Astrocyte (in vitro differentiated cells and primary cell): ENCODE results near the gene NCAPG2. TPM values are rescaled to one million over a fixed set of nuclear protein-coding genes. Genes with fewer than 3 reads are reported as not detected.

Experiments
- DNase-seq: peaks from one replicate; pipeline ENCODE4 v3.0.0-alpha.2; 2010; ENCODE audit warnings: low read depth
- FAIRE-seq: peaks from 2 replicates; lab custom pipeline; 2011; peaks lifted over from hg19 to GRCh38; lab: Jason Lieb, UNC
- H2AFZ ChIP-seq: 2 replicates; pipeline ENCODE4 v1.6.0; 2012; ENCODE audit warnings: low read depth, low read length, inconsistent platforms
- H3K27ac ChIP-seq: 2 replicates; pipeline ENCODE4 v1.5.1; 2011; ENCODE audit warnings: low read depth, low read length, inconsistent platforms
- H3K27me3 ChIP-seq: 2 replicates; pipeline ENCODE4 v1.6.0; 2011; ENCODE audit warnings: low read length, inconsistent platforms; ENCODE audit not compliant: insufficient read depth
- H3K36me3 ChIP-seq: 2 replicates; pipeline ENCODE4 v1.5.1; 2011; ENCODE audit warnings: low read length, inconsistent platforms; ENCODE audit not compliant: insufficient read depth
- H3K4me1 ChIP-seq: 2 replicates; pipeline ENCODE4 v1.5.1; 2011; ENCODE audit warnings: low read length, inconsistent platforms; ENCODE audit not compliant: insufficient read depth
- H3K4me2 ChIP-seq: 2 replicates; pipeline ENCODE4 v1.6.0; 2012; ENCODE audit warnings: low read length, inconsistent platforms
- H3K4me3 ChIP-seq: 2 replicates; pipeline ENCODE4 v1.5.1; 2011; ENCODE audit warnings: low read depth, mild to moderate bottlenecking, low read length, inconsistent platforms; ENCODE audit not compliant: insufficient read depth
- H3K79me2 ChIP-seq: 2 replicates; pipeline ENCODE4 v1.6.0; 2012; ENCODE audit warnings: mild to moderate bottlenecking, low read length, inconsistent platforms; ENCODE audit not compliant: insufficient read depth
- H3K9ac ChIP-seq: 2 replicates; pipeline ENCODE4 v1.6.0; 2012; ENCODE audit warnings: mild to moderate bottlenecking, low read length, inconsistent platforms
- H3K9me3 ChIP-seq: 2 replicates; pipeline ENCODE4 v1.5.1; 2012; ENCODE audit warnings: low read depth, mild to moderate bottlenecking, low read length, inconsistent platforms; ENCODE audit not compliant: insufficient read depth
- H4K20me1 ChIP-seq: 2 replicates; pipeline ENCODE4 v1.6.0; 2012; ENCODE audit warnings: low read length, inconsistent platforms; ENCODE audit not compliant: insufficient read depth
- H3K27ac Mint-ChIP-seq: one replicate; pipeline ENCODE4 v1.8.0; 2021; ENCODE audit warnings: mild to moderate bottlenecking, mixed read lengths; ENCODE audit not compliant: unreplicated experiment
- H3K27me3 Mint-ChIP-seq: one replicate; pipeline ENCODE4 v1.8.0; 2021; ENCODE audit warnings: low read depth, mixed read lengths; ENCODE audit not compliant: unreplicated experiment
- H3K36me3 Mint-ChIP-seq: one replicate; pipeline ENCODE4 v1.8.0; 2021; ENCODE audit warnings: low read depth, mixed read lengths; ENCODE audit not compliant: unreplicated experiment
- H3K4me1 Mint-ChIP-seq: one replicate; pipeline ENCODE4 v1.8.0; 2021; ENCODE audit warnings: low read depth, mixed read lengths; ENCODE audit not compliant: unreplicated experiment
- H3K4me3 Mint-ChIP-seq: one replicate; pipeline ENCODE4 v1.8.0; 2021; ENCODE audit warnings: mild to moderate bottlenecking, moderate library complexity, mixed read lengths; ENCODE audit not compliant: unreplicated experiment
- H3K9me3 Mint-ChIP-seq: one replicate; pipeline ENCODE4 v1.8.0; 2021; ENCODE audit warnings: mild to moderate bottlenecking, mixed read lengths; ENCODE audit not compliant: unreplicated experiment
- EZH2 ChIP-seq: IDR thresholded peaks from 2 replicates; pipeline ENCODE4 v1.6.1; 2012; ENCODE audit warnings: mild to moderate bottlenecking, low read length, inconsistent platforms; ENCODE audit not compliant: insufficient read depth
- total RNA-seq: library from RNA; stranded (reverse); gene quantifications from 2 replicates; pipeline ENCODE4 v1.2.1, GENCODE V29; 2021
- TF ChIP-seq, protein P1 (sequence below): IDR thresholded peaks from 2 replicates; pipeline ENCODE4 v1.5.1; 2011; ENCODE audit warnings: low read depth, mild to moderate bottlenecking, inconsistent platforms, low read length, moderate library complexity; ENCODE audit not compliant: insufficient read depth

The NCAPG2 gene
- total RNA-seq, 1 donor from 2014 or later = 9.6 TPM

DNA sequence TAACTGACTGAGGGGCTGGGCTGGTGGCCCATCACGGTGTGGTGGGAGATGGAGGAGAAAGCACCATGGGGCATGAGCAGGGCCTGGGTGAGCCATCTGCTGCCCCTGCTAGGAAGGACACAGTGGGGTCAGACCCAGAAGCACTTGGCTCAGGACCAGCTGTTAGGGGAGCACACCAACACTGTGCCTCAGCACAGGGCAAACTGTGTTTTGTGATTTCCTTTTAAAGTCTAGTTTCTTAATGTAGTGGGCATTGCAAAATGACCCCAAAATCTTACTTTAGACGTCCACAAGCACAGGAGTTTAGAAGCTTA is 41.2 kb downstream of the NCAPG2 start:
- Mint-ChIP-seq H3K36me3 (peaks cover 6% of the 10 kb centered on the region), H3K9me3 (no peaks in the 10 kb centered on the region), H3K4me3 (no peak overlapping the region), H3K27ac (no peak overlapping the region), H3K27me3 (no peaks in the 10 kb centered on the region), H3K4me1 (no peaks in the 10 kb centered on the region)
- Histone ChIP-seq H4K20me1 (no peaks in the 10 kb centered on the region), H2AFZ (no peak overlapping the region), H3K4me2 (no peak overlapping the region), H3K9me3 (no peaks in the 10 kb centered on the region), H3K27me3 (no peaks in the 10 kb centered on the region), H3K9ac (no peak overlapping the region), H3K4me1 (no peaks in the 10 kb centered on the region), H3K36me3 (peaks cover 11% of the 10 kb centered on the region), H3K27ac (no peak overlapping the region), H3K79me2 (no peaks in the 10 kb centered on the region), H3K4me3 (no peak overlapping the region)
- FAIRE-seq = no peak
- TF ChIP-seq EZH2 = no peak
- TF ChIP-seq, protein P1, sequence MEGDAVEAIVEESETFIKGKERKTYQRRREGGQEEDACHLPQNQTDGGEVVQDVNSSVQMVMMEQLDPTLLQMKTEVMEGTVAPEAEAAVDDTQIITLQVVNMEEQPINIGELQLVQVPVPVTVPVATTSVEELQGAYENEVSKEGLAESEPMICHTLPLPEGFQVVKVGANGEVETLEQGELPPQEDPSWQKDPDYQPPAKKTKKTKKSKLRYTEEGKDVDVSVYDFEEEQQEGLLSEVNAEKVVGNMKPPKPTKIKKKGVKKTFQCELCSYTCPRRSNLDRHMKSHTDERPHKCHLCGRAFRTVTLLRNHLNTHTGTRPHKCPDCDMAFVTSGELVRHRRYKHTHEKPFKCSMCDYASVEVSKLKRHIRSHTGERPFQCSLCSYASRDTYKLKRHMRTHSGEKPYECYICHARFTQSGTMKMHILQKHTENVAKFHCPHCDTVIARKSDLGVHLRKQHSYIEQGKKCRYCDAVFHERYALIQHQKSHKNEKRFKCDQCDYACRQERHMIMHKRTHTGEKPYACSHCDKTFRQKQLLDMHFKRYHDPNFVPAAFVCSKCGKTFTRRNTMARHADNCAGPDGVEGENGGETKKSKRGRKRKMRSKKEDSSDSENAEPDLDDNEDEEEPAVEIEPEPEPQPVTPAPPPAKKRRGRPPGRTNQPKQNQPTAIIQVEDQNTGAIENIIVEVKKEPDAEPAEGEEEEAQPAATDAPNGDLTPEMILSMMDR = no peak
- DNase-seq = no peak

DNA sequence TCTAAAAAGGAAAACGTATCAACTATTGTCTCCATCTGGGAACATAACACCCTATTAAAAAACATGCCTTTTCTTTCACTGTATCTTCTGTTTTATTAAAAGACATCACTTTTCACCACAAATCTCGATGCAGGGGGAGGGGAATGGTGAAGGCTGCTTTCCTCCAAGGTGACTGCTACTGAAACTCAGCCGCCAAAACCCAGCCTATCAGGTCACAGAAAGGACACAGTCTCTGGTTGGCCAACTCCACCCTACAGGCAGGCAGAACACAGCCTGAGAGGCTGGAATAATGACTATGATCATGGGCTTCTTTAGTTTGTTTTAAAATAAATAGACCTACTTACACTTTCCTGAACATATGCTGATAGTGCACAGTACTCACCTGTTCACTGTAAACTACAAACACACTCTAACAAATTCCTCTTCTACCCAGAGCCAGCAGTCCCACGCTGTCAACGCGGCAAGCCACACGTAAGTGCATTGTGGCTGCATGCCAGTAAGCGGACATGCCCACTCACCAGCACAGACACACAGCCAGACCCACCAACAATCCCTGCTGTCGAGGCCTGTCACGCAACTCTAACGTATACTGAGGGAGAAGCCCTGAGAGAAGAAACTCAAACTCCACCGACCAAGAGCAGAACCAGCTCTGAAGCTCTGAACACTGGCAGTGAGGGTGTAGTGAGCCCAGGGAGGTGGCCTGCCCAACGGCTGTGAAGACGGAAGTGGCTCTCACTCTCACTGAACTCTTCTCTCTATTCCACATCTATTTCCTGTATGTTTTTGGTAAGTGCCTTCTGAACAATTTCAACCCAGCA is 41.8 kb downstream of the NCAPG2 start:
- H3K4me3 Mint-ChIP-seq = no peak overlapping the region
- H3K27me3 Mint-ChIP-seq = no peaks in the 10 kb centered on the region
- no peak overlapping the region for H3K4me2 ChIP-seq
- no peak overlapping the region for H3K27ac Mint-ChIP-seq
- H3K4me3 ChIP-seq = no peak overlapping the region
- no peak overlapping the region for H3K9ac ChIP-seq
- peaks cover 11% of the 10 kb centered on the region for H3K36me3 ChIP-seq
- H3K27ac ChIP-seq = no peak overlapping the region
- H3K79me2 ChIP-seq = no peaks in the 10 kb centered on the region
- TF ChIP-seq EZH2 = no peak
- TF ChIP-seq, protein P1 = no peak
- H2AFZ ChIP-seq = no peak overlapping the region
- H3K36me3 Mint-ChIP-seq = peaks cover 6% of the 10 kb centered on the region
- no peaks in the 10 kb centered on the region for H3K27me3 ChIP-seq
- FAIRE-seq = no peak
- H4K20me1 ChIP-seq = no peaks in the 10 kb centered on the region
- H3K4me1 Mint-ChIP-seq = no peaks in the 10 kb centered on the region
- H3K9me3 ChIP-seq = no peaks in the 10 kb centered on the region
- H3K4me1 ChIP-seq = no peaks in the 10 kb centered on the region
- DNase-seq = no peak
- H3K9me3 Mint-ChIP-seq = no peaks in the 10 kb centered on the region

DNA sequence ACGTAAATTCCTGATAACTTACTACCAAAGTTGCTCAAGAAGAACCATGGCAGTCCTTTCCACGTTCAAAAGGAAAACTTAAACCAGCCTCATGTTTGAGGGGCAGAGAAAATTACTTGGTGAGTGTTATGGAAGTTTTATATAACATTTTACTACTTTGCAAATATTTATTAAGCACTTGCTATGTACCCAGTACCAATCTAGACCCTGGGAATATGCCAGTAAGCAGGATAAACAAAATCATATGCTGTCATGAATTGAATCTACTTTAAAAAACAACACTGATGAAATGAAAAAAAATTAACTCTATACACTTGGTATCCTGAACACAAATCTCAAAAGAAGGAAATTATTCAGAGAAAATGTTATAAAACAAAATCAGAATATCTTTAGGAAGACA is 46.1 kb downstream of the NCAPG2 start:
- H3K27ac ChIP-seq = no peak overlapping the region
- no peak overlapping the region for H3K4me3 ChIP-seq
- no peak overlapping the region for H3K9ac ChIP-seq
- no peaks in the 10 kb centered on the region for H3K27me3 ChIP-seq
- Mint-ChIP-seq H3K36me3 (peaks cover 6% of the 10 kb centered on the region), H3K9me3 (no peaks in the 10 kb centered on the region), H3K27ac (no peak overlapping the region), H3K4me3 (no peak overlapping the region), H3K27me3 (no peaks in the 10 kb centered on the region), H3K4me1 (no peaks in the 10 kb centered on the region)
- H3K79me2 ChIP-seq = no peaks in the 10 kb centered on the region
- FAIRE-seq (no peak), DNase-seq (no peak)
- peaks cover 10% of the 10 kb centered on the region for H3K36me3 ChIP-seq
- no peaks in the 10 kb centered on the region for H4K20me1 ChIP-seq
- no peaks in the 10 kb centered on the region for H3K4me1 ChIP-seq
- H3K4me2 ChIP-seq = no peak overlapping the region
- no peak overlapping the region for H2AFZ ChIP-seq
- H3K9me3 ChIP-seq = no peaks in the 10 kb centered on the region
- TF ChIP-seq EZH2 = no peak
- TF ChIP-seq, protein P1 = no peak
